Keratinocyte (primary cell): Measurements from ENCODE around the gene SPATA6L. TPM values are rescaled to one million over a fixed set of nuclear protein-coding genes. Genes with fewer than 3 reads are reported as not detected.

Experiments used
- DNase-seq: peaks from one replicate; pipeline ENCODE4 v3.0.0-alpha.2; 2011; ENCODE audit warnings: low read depth, missing footprints, low spot score
- FAIRE-seq: peaks from 2 replicates; lab custom pipeline; 2011; peaks lifted over from hg19 to GRCh38; lab: Jason Lieb, UNC
- H2AFZ ChIP-seq: 2 replicates; pipeline ENCODE4 v1.6.0; 2012; ENCODE audit warnings: low read length, control low read depth, inconsistent platforms; ENCODE audit not compliant: control insufficient read depth
- H3K27ac ChIP-seq: 2 replicates; pipeline ENCODE4 v1.5.1; 2011; ENCODE audit warnings: low read length; ENCODE audit not compliant: control insufficient read depth, insufficient read depth
- H3K27me3 ChIP-seq: 3 replicates; pipeline ENCODE4 v1.6.0; 2011; ENCODE audit warnings: low read length; ENCODE audit not compliant: control insufficient read depth, insufficient read depth; ENCODE audit errors: extremely low read depth
- H3K36me3 ChIP-seq, 2 experiments: 2 replicates in 1 of 2; 3 replicates in 1 of 2; pipeline ENCODE4 v1.5.1; 2011; ENCODE audit warnings: low read length in 2 of 2, mild to moderate bottlenecking in 1 of 2; ENCODE audit not compliant: control insufficient read depth in 2 of 2, insufficient read depth in 2 of 2; ENCODE audit errors: extremely low read depth in 1 of 2
- H3K4me1 ChIP-seq: 3 replicates; pipeline ENCODE4 v1.5.1; 2011; ENCODE audit warnings: low read length; ENCODE audit not compliant: control insufficient read depth, insufficient read depth; ENCODE audit errors: extremely low read depth
- H3K4me2 ChIP-seq: 3 replicates; pipeline ENCODE4 v1.6.0; 2011; ENCODE audit warnings: low read depth, low read length; ENCODE audit not compliant: control insufficient read depth, insufficient read depth; ENCODE audit errors: extremely low read depth
- H3K4me3 ChIP-seq, 3 experiments: fragments of 200-600 bp in 1 of 3; sonication (generic) in 1 of 3; 2 replicates in 2 of 3; 3 replicates in 1 of 3; pipeline ENCODE4 v1.5.1; 2011 to 2016; ENCODE audit warnings: low read length in 3 of 3, mild to moderate bottlenecking in 3 of 3, control low read depth in 2 of 3, inconsistent platforms in 1 of 3, low read depth in 1 of 3, mixed read lengths in 1 of 3, mixed run types in 1 of 3, moderate library complexity in 1 of 3; ENCODE audit not compliant: control insufficient read depth in 2 of 3, insufficient read depth in 2 of 3; ENCODE audit errors: extremely low read depth in 1 of 3
- H3K79me2 ChIP-seq: 2 replicates; pipeline ENCODE4 v1.6.0; 2012; ENCODE audit warnings: low read length; ENCODE audit not compliant: control insufficient read depth, insufficient read depth
- H3K9ac ChIP-seq: 3 replicates; pipeline ENCODE4 v1.6.0; 2011; ENCODE audit warnings: low read length; ENCODE audit not compliant: control insufficient read depth, insufficient read depth; ENCODE audit errors: extremely low read depth
- H3K9me1 ChIP-seq: 3 replicates; pipeline ENCODE4 v1.6.0; 2011; ENCODE audit warnings: low read length; ENCODE audit not compliant: control insufficient read depth, insufficient read depth; ENCODE audit errors: extremely low read depth
- H3K9me3 ChIP-seq: 2 replicates; pipeline ENCODE4 v1.5.1; 2012; ENCODE audit warnings: low read depth, low read length; ENCODE audit not compliant: control insufficient read depth
- H4K20me1 ChIP-seq: 3 replicates; pipeline ENCODE4 v1.6.0; 2011; ENCODE audit warnings: low read length; ENCODE audit not compliant: control insufficient read depth, insufficient read depth; ENCODE audit errors: extremely low read depth
- EZH2 ChIP-seq: IDR thresholded peaks from one replicate; pipeline ENCODE4 v1.6.1; 2012; ENCODE audit warnings: inconsistent platforms, mild to moderate bottlenecking, low read length, moderate library complexity
- dilution Hi-C: fragments of 300-500 bp; cut with MboI; formaldehyde crosslinking; loops from one replicate; pipeline ENCODE4 v1.7.0; 2020; ENCODE audit warnings: low sequenced_read_pairs; ENCODE audit not compliant: extremely low pct_ligation_motif_present
- polyA plus RNA-seq, 5 experiments: library from polyadenylated mRNA; depleted of rRNA in 3 of 5; stranded (reverse) in 3 of 5; stranded (forward) in 1 of 5; unstranded in 1 of 5; fragments of >200 nt; gene quantifications; 1 replicate in 1 of 5; 2 replicates in 3 of 5; 3 replicates in 1 of 5; pipeline versions ENCODE4 v1.2.1 to v1.2.3, GENCODE V29; 2011 to 2012; ENCODE audit warnings: missing spikeins in 2 of 5, low read depth in 1 of 5, low replicate concordance in 1 of 5
- TF ChIP-seq, protein P1 (sequence below), 3 experiments: IDR thresholded peaks in 1 of 3; conservative IDR thresholded peaks in 1 of 3; optimal IDR thresholded peaks in 1 of 3; 2 replicates in 2 of 3; 3 replicates in 1 of 3; pipeline versions ENCODE3 to v1.5.1; 2011; ENCODE audit warnings: low read length in 3 of 3, mild to moderate bottlenecking in 3 of 3, moderate library complexity in 2 of 3, control low read depth in 1 of 3, inconsistent platforms in 1 of 3; ENCODE audit not compliant: insufficient read depth in 2 of 3; ENCODE audit errors: extremely low read depth in 1 of 3

The SPATA6L gene
- polyA plus RNA-seq, 1 donor (not counting 4 experiments of a cell fraction or from before 2014, with no cell fraction given) = 0.92 TPM

DNA sequence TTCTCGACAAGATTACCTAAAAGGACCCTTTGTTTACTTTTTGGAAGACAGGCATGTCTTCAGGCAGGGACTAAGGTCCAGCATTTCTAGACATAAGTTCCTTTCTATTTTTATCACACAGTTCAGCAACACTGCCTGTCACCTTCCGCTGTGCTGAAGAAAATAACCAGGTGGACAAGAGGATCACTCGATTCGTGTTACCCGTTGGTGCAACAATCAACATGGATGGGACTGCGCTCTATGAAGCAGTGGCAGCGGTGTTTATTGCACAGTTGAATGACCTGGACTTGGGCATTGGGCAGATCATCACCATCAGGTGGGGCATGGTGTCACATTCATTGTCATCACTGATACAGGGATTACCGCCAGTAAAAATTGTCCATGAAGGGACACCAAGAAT is 89.8 kb downstream of the SPATA6L start:
- H3K27ac ChIP-seq = no peak overlapping the region
- no peaks in the 10 kb centered on the region for H3K79me2 ChIP-seq
- H3K27me3 ChIP-seq = no peaks in the 10 kb centered on the region
- no peaks in the 10 kb centered on the region for H3K9me3 ChIP-seq
- H4K20me1 ChIP-seq = no peaks in the 10 kb centered on the region
- no peak for DNase-seq
- no peak overlapping the region for H2AFZ ChIP-seq
- dilution Hi-C loops = no loop called here
- H3K4me1 ChIP-seq = no peaks in the 10 kb centered on the region
- no peaks in the 10 kb centered on the region for H3K9me1 ChIP-seq
- H3K36me3 ChIP-seq = no peaks in the 10 kb centered on the region
- no peak overlapping the region for H3K9ac ChIP-seq
- TF ChIP-seq EZH2 = no peak
- no peak overlapping the region for H3K4me2 ChIP-seq
- no peak overlapping the region for H3K4me3 ChIP-seq
- no peak for FAIRE-seq

DNA sequence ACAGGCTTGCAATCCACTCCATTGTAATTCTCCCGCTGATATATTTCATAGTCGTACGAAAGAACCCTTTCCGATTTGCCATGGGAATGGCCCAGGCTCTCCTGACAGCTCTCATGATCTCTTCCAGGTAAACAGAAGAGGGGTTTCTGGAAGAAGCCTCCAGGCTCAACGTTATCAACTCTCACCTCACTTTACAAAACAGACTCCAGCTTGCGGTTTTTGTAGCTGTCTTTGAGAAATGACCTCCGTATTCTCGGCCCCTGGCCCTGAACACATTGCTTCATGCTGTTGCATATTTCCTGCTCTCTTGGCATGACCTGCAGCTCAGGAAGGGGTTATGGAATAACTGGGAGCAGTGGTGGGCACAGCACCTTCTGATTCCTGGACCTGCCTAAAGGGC is 90.3 kb downstream of the SPATA6L start:
- dilution Hi-C loops = no loop called here
- Histone ChIP-seq H3K27me3 (no peaks in the 10 kb centered on the region), H3K9ac (no peak overlapping the region), H3K27ac (no peak overlapping the region), H3K9me3 (no peaks in the 10 kb centered on the region), H4K20me1 (no peaks in the 10 kb centered on the region), H2AFZ (no peak overlapping the region), H3K4me1 (no peaks in the 10 kb centered on the region), H3K36me3 (no peaks in the 10 kb centered on the region), H3K4me2 (no peak overlapping the region), H3K79me2 (no peaks in the 10 kb centered on the region), H3K4me3 (no peak overlapping the region), H3K9me1 (no peaks in the 10 kb centered on the region)
- no peak for FAIRE-seq
- TF ChIP-seq EZH2 = no peak
- TF ChIP-seq, protein P1, sequence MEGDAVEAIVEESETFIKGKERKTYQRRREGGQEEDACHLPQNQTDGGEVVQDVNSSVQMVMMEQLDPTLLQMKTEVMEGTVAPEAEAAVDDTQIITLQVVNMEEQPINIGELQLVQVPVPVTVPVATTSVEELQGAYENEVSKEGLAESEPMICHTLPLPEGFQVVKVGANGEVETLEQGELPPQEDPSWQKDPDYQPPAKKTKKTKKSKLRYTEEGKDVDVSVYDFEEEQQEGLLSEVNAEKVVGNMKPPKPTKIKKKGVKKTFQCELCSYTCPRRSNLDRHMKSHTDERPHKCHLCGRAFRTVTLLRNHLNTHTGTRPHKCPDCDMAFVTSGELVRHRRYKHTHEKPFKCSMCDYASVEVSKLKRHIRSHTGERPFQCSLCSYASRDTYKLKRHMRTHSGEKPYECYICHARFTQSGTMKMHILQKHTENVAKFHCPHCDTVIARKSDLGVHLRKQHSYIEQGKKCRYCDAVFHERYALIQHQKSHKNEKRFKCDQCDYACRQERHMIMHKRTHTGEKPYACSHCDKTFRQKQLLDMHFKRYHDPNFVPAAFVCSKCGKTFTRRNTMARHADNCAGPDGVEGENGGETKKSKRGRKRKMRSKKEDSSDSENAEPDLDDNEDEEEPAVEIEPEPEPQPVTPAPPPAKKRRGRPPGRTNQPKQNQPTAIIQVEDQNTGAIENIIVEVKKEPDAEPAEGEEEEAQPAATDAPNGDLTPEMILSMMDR (optimal IDR thresholded peaks at IDR 0.05 in 1 of 3, IDR thresholded peaks at IDR 0.05 in 1 of 3, conservative IDR thresholded peaks at IDR 0.05 in 1 of 3; ENCODE audit: extremely low read depth in 1 of 3, insufficient read depth in 2 of 3, low read length in 3 of 3) = no peak
- no peak for DNase-seq

DNA sequence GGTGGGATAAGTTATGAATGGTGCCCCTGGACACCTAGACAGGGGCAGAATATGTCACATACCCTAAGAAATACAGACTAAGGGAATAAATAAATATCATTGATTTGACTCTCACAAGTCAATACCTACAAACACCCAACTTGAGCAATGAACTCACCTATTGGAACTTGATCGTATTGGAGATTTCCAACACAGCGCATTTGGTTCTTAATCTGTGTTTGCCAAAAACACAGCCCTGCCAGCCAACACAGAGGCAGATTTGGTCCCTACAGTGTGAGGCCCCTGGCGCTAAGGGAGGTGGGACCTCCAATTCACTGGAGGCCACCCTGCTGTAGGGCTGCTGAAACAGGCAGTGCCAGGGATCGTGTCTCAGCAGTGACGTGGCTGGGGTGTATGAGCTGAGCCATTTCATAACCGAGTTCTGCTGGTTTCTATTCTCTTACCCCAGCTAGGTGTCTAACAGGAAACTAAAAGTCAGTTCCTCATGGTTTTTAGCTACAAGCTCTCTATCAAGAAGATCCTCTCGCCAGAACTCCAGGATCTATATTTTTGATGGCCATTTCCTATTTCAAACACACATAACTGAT is 91.5 kb downstream of the SPATA6L start:
- Histone ChIP-seq H3K9ac (no peak overlapping the region), H3K9me1 (no peaks in the 10 kb centered on the region), H3K9me3 (no peaks in the 10 kb centered on the region), H4K20me1 (no peaks in the 10 kb centered on the region), H2AFZ (no peak overlapping the region), H3K4me1 (no peaks in the 10 kb centered on the region), H3K27me3 (no peaks in the 10 kb centered on the region), H3K4me3 (no peak overlapping the region), H3K79me2 (no peaks in the 10 kb centered on the region), H3K4me2 (no peak overlapping the region), H3K36me3 (no peaks in the 10 kb centered on the region), H3K27ac (no peak overlapping the region)
- TF ChIP-seq, protein P1 (optimal IDR thresholded peaks at IDR 0.05 in 1 of 3, IDR thresholded peaks at IDR 0.05 in 1 of 3, conservative IDR thresholded peaks at IDR 0.05 in 1 of 3; ENCODE audit: extremely low read depth in 1 of 3, insufficient read depth in 2 of 3, low read length in 3 of 3) = no peak
- TF ChIP-seq EZH2 = no peak
- DNase-seq (no peak), FAIRE-seq (no peak)
- dilution Hi-C loops = no loop called here
